C4-2B (cell line): Measurements from ENCODE around the gene GNAS-AS1.
A peak's percentile ranks its signal among the peaks of the same experiment; 100 is the strongest.

ENCODE experiments used
- H3K27ac ChIP-seq: fragments of 450-650 bp; 2 replicates; pipeline ENCODE4 v1.5.1; 2017
- ZFX ChIP-seq: fragments of 450-650 bp; IDR thresholded peaks from 2 replicates; pipeline ENCODE4 v1.6.1; 2017
- TF ChIP-seq, protein P1 (sequence below): fragments of 450-650 bp; conservative IDR thresholded peaks from 2 replicates; pipeline ENCODE4 v1.5.1; 2017; ENCODE audit warnings: mild to moderate bottlenecking

GNAS-AS1 gene

DNA sequence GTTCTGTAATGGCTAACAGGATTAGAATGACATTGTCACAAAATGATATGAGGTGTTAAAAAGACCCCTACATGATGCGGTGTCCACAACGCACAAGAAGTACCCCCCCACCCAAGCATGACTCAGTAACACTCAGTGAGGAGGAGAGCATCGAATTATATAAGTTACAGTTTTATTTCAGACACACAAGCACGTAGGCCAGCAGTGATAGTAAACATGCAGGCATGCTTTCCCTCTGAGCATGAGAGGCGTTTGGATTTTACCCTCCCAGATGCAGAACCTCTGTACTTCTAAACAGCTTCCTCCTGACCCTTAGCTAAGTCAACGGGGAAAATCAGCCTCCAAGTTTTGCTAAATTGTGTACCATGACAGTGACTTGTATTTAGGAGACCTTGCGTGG is 25.7 kb upstream of the GNAS-AS1 start:
- no peak overlapping the region for H3K27ac ChIP-seq
- no peak for TF ChIP-seq ZFX

DNA sequence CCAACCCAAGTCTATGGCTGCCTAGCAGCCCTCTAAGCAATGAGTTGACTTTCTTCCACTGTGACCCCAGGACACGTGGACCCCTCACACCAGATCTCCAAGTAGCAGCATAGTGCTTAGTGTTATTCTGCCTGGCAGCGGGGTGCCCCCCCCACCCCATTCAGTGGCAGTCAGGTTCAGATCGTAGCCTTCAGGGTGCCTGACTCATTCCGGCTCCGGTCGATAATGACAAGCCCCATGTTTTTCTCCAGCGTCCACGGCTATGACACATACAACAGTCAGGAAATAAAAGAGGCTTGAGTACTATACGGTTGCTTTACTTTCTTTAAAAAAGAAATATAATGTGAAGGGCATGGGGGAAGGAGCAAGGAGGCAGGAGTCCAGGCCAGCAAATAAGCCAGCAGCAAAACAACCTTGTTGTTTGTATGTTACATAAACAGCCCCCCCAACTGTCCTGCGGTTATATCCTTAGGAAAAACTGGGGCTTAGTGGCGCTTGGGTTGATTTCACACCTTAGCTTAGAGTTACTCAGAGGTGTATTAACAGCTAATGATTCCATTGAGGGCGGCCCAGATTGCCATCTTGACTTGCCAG is 24.9 kb upstream of the GNAS-AS1 start:
- TF ChIP-seq, protein P1, sequence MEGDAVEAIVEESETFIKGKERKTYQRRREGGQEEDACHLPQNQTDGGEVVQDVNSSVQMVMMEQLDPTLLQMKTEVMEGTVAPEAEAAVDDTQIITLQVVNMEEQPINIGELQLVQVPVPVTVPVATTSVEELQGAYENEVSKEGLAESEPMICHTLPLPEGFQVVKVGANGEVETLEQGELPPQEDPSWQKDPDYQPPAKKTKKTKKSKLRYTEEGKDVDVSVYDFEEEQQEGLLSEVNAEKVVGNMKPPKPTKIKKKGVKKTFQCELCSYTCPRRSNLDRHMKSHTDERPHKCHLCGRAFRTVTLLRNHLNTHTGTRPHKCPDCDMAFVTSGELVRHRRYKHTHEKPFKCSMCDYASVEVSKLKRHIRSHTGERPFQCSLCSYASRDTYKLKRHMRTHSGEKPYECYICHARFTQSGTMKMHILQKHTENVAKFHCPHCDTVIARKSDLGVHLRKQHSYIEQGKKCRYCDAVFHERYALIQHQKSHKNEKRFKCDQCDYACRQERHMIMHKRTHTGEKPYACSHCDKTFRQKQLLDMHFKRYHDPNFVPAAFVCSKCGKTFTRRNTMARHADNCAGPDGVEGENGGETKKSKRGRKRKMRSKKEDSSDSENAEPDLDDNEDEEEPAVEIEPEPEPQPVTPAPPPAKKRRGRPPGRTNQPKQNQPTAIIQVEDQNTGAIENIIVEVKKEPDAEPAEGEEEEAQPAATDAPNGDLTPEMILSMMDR: no peak
- TF ChIP-seq ZFX: no peak
- no peak overlapping the region for H3K27ac ChIP-seq

DNA sequence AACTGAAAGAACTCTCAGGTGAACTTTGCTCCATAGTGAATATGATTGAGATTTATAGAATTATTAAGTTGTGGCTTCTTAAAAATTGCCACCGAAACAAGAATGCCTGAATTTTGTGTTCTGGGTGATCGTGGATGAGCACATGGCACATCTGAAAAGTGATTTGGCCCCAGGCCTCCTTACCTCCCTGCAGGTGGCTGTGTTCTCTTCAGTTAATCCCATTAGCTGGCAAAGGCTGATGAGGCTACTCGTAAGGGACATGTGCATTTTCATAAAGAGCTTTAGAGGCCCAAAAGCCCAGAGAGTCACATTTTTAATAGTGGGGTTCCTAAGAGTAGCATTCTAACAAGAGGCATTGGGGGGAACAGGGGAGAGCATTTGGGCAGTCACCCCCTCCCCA is 24.4 kb upstream of the GNAS-AS1 start:
- H3K27ac ChIP-seq: no peak overlapping the region
- TF ChIP-seq, protein P1: no peak

DNA sequence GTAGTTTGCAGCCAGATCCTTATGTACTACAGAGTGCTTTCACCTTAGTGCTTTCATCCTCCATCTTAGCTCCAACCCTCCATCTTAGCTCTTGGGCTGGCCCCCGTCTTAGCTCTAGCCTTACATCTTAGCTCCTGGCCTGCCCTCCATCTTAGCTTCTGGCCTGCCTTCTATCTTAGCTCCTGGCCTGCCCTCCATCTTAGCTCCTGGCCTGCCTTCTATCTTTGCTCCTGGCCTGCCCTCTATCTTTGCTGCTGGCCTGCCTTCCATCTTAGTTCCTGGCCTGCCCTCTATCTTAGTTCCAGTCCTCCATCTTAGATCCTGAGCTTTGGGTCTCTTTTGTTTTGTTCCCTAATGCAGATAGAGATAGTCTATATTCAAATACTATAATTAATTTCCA is 23.8 kb upstream of the GNAS-AS1 start:
- TF ChIP-seq, protein P1: no peak
- no peak for TF ChIP-seq ZFX
- H3K27ac ChIP-seq: no peak overlapping the region

DNA sequence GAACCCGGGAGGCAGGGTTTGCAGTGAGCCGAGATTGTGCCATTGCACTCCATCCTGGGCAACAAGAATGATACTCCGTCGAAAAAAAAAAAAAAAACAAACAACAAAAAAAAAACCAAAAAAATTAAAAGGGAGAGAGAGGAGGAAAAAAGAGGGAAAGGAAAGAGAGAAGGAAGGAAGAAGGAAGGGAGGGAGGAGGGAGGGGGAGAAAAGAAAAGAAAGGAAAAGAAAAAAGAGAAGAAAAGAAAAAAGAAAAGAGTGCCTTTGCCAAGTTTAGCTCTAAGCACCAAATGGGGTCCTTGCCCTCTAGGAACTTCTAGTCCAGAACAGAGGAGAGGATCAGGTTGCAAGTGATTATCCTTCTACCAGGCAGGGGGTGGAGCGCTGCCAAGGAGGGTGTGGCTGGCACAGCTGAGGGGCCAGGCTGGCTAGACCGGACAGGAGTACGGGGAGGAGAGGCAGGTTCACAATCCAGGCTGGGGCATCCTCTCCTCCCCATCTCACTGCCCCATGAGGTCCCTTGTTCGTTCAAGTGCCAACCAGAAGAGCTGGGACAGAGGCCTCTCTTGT is 20.9 kb upstream of the GNAS-AS1 start:
- H3K27ac ChIP-seq: no peak overlapping the region
- TF ChIP-seq ZFX: no peak
- TF ChIP-seq, protein P1: no peak

DNA sequence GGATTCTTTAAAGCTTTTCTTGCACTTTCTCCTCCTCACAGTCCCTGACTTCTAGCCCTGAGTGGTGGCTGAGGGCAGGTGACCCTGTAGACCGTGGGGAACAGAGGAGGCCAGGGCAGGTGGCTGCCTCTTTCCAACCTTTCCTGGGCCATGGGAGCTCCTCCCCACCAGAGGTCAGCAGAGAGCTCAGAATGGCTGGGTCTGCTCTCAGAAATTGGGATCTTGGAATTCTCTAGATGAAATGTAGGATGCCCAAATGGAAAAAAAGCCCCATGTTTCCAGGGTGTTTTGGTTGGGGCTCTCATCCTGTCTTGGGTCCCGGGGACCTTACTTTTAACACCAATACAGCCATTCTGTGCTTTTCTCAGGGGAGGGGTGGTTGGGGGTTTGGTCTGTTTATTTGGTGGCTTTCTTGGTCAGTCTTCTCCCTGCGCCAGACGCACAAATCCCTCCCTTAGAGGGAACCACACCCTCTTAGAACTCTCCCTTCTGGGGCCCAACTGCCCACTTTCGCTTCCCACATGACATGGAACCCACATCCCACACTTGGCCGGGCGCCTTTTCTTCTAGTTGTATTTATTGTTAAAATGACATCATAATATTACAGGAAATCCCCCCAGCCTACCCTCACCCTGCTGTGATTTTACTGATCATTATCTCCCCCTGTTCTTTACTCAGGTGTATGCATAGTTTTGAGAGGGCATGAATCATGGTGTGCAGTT is 19.8 kb upstream of the GNAS-AS1 start:
- H3K27ac ChIP-seq: no peak overlapping the region
- TF ChIP-seq, protein P1: peak; percentile 94
- TF ChIP-seq ZFX: no peak

DNA sequence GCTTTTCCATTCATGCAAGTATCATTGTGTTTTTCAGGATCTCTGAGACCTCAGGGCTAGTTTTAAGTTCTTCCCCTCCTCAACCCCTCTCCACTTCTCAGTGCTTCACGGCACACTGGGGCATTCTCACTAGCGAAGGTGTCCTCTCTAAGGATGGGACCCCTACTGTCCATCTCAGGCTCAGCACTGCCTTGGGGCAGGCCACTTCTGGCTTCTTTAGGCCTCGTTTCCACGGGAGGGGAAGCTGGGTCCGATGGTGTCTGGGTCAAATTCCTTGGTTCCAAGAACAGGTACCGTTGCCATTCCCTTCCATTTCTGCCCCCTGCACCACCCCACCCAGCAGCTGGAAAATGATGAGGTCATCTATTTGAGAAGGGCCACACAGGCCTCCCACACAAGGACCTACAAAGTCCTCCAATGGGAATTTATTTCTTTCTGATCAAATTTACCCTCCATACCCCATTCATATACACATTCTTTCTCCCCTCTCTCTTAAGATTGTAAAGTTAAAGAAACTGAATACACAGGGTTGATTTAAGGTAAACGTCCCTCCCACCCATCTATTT is 19.0 kb upstream of the GNAS-AS1 start:
- no peak overlapping the region for H3K27ac ChIP-seq
- TF ChIP-seq, protein P1: no peak
- no peak for TF ChIP-seq ZFX
